Upper lobe of left lung (tissue), 4 donors: Measurements from ENCODE around the gene OR10A7.

Experiments
- CTCF ChIP-seq, 6 experiments: fragments of 450-650 bp in 4 of 6; fragments of 200-600 bp in 2 of 6; sonication (generic) in 2 of 6; IDR thresholded peaks; one replicate each; pipeline ENCODE4 v1.5.1; 2016 to 2019; ENCODE audit warnings: antibody characterized with exemption in 6 of 6
- EP300 ChIP-seq, 4 donors: sonication (generic); formaldehyde crosslinking; IDR thresholded peaks; one replicate each; pipeline ENCODE4 v1.5.1; 2017; ENCODE audit warnings: antibody characterized with exemption in 4 of 4, control low read depth in 2 of 4
- POLR2A ChIP-seq, 4 donors: fragments of 450-650 bp; IDR thresholded peaks; one replicate each; pipeline ENCODE4 v1.5.1; 2016 to 2017; ENCODE audit warnings: antibody characterized with exemption in 4 of 4, mild to moderate bottlenecking in 2 of 4
- POLR2AphosphoS5 ChIP-seq, 2 donors: sonication (generic); formaldehyde crosslinking; IDR thresholded peaks; one replicate each; pipeline ENCODE4 v1.5.1; 2017; ENCODE audit warnings: antibody characterized with exemption in 2 of 2

DNA sequence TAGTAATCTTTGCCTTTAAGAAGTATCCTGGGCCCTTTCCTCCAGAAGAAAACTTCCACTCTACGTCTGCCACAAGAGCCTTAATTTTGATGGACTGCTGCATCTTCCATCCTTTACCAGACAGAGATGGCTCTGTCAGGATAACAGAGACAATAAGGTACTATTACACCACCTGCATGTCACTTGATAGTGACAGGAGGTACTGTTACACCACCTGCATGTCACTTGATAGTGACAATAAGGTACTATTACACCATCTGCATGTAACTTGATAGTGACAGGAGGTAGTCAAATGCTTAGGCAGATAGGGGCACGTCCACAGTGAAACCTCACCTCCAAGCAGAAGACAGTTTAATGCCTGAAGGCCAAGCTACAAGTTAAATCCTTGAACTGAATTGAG is 37.5 kb downstream of the OR10A7 start:
- TF ChIP-seq POLR2A (IDR thresholded peaks at IDR 0.05), result no peak
- TF ChIP-seq CTCF (IDR thresholded peaks at IDR 0.05), result no peak
- TF ChIP-seq EP300 (IDR thresholded peaks at IDR 0.05), result no peak
- TF ChIP-seq POLR2AphosphoS5 (IDR thresholded peaks at IDR 0.05), result no peak
